GM23338 (cell line): ENCODE data around the gene ADPRHL1. TPM values are rescaled to one million over a fixed set of nuclear protein-coding genes. Genes with fewer than 3 reads are reported as not detected.

Source experiments
- ATAC-seq: fragments of 200-7000 bp; cut with Tn5 transposase; 3 replicates; pipeline ENCODE4 v1.9.1; 2020
- DNase-seq: peaks from one replicate; pipeline ENCODE4 v3.0.0-alpha.2; 2015; ENCODE audit warnings: low spot score
- H2AFZ ChIP-seq: fragments of 200-600 bp; sonication (generic); 2 replicates; pipeline ENCODE4 v1.8.0; 2016; ENCODE audit warnings: antibody characterized with exemption, mild to moderate bottlenecking, moderate library complexity
- H3F3A ChIP-seq: fragments of 200-600 bp; sonication (generic); replicated peaks from 2 replicates; pipeline ENCODE4 v1.8.0; 2017; ENCODE audit warnings: antibody characterized with exemption, mixed run types, low read depth
- H3K27ac ChIP-seq: fragments of 200-600 bp; sonication (generic); 2 replicates; pipeline ENCODE4 v1.6.1; 2016; ENCODE audit warnings: low read depth
- H3K27me3 ChIP-seq: fragments of 200-600 bp; sonication (generic); 2 replicates; pipeline ENCODE4 v1.8.0; 2016; ENCODE audit warnings: mild to moderate bottlenecking, mixed run types, moderate library complexity; ENCODE audit not compliant: insufficient read depth
- H3K36me3 ChIP-seq: fragments of 200-600 bp; sonication (generic); 2 replicates; pipeline ENCODE4 v1.8.0; 2016; ENCODE audit warnings: mild to moderate bottlenecking; ENCODE audit not compliant: insufficient read depth
- H3K4me1 ChIP-seq: fragments of 200-600 bp; sonication (generic); 2 replicates; pipeline ENCODE4 v1.8.0; 2016; ENCODE audit warnings: mild to moderate bottlenecking, moderate library complexity; ENCODE audit not compliant: insufficient read depth
- H3K4me2 ChIP-seq: fragments of 200-600 bp; sonication (generic); 2 replicates; pipeline ENCODE4 v1.7.1; 2017; ENCODE audit warnings: mixed run types
- H3K4me3 ChIP-seq: fragments of 200-600 bp; sonication (generic); 2 replicates; pipeline ENCODE4 v1.6.1; 2016; ENCODE audit warnings: mixed run types
- H3K79me2 ChIP-seq: fragments of 200-600 bp; sonication (generic); replicated peaks from 2 replicates; pipeline ENCODE4 v1.8.0; 2017; ENCODE audit warnings: mild to moderate bottlenecking; ENCODE audit not compliant: insufficient read depth
- H3K9me2 ChIP-seq: fragments of 200-600 bp; sonication (generic); 2 replicates; pipeline ENCODE4 v1.8.0; 2017; ENCODE audit not compliant: insufficient read depth
- H4K20me1 ChIP-seq: fragments of 200-600 bp; sonication (generic); replicated peaks from 2 replicates; pipeline ENCODE4 v1.8.0; 2017; ENCODE audit warnings: mild to moderate bottlenecking; ENCODE audit not compliant: insufficient read depth
- H3K27ac Mint-ChIP-seq: 2 replicates; pipeline ENCODE4 v1.8.0; 2020; ENCODE audit warnings: inconsistent platforms, mild to moderate bottlenecking, moderate library complexity, mixed read lengths
- H3K27me3 Mint-ChIP-seq: 3 replicates; pipeline ENCODE4 v1.8.0; 2022; ENCODE audit warnings: low read depth, mild to moderate bottlenecking, moderate library complexity, mixed read lengths, inconsistent platforms; ENCODE audit not compliant: insufficient read depth, poor library complexity
- H3K36me3 Mint-ChIP-seq: 3 replicates; pipeline ENCODE4 v1.8.0; 2021; ENCODE audit warnings: low read depth, mild to moderate bottlenecking, inconsistent platforms, moderate library complexity, mixed read lengths
- H3K4me1 Mint-ChIP-seq: 3 replicates; pipeline ENCODE4 v1.8.0; 2020; ENCODE audit warnings: mild to moderate bottlenecking, inconsistent platforms, mixed read lengths
- H3K4me3 Mint-ChIP-seq: 3 replicates; pipeline ENCODE4 v1.8.0; 2021; ENCODE audit warnings: moderate library complexity, mild to moderate bottlenecking, inconsistent platforms, mixed read lengths
- H3K9me3 Mint-ChIP-seq: 3 replicates; pipeline ENCODE4 v1.8.0; 2020; ENCODE audit warnings: moderate library complexity, mild to moderate bottlenecking, inconsistent platforms, mixed read lengths
- STAT1 ChIP-seq: IDR thresholded peaks from one replicate; pipeline ENCODE4 v1.6.1; 2016; ENCODE audit warnings: antibody characterized with exemption; ENCODE audit not compliant: unreplicated experiment
- ZNF114 ChIP-seq: fragments of 250-450 bp; sonication (Bioruptor Pico); IDR thresholded peaks from 2 replicates; pipeline ENCODE4 v1.5.0; 2020; ENCODE audit warnings: mild to moderate bottlenecking, moderate library complexity
- ZNF331 ChIP-seq: fragments of 250-450 bp; sonication (Bioruptor Pico); IDR thresholded peaks from 2 replicates; pipeline ENCODE4 v1.5.0; 2020; ENCODE audit warnings: low read depth, mild to moderate bottlenecking, moderate library complexity
- polyA plus RNA-seq: library from polyadenylated mRNA; unstranded; fragments of >200 nt; fragmentation: Nextera tagmentation; extraction: Ambion mirVana; gene quantifications from 2 replicates; pipeline ENCODE4 v1.2.1, GENCODE V29; 2016
- total RNA-seq: library from RNA; depleted of rRNA; stranded (reverse); fragments of >200 nt; shearing (Covaris generic); gene quantifications from 2 replicates; pipeline ENCODE4 v1.2.3, GENCODE V29; 2014
- TF ChIP-seq, protein P1 (sequence below): IDR thresholded peaks from 2 replicates; pipeline ENCODE4 v1.6.1; 2016; ENCODE audit warnings: antibody characterized with exemption
- TF ChIP-seq, protein P2 (sequence below), 2 experiments: fragments of 200-600 bp in 1 of 2; sonication (generic) in 1 of 2; conservative IDR thresholded peaks; 2 replicates each; pipeline versions ENCODE4 v1.5.1 to v1.6.1; 2016 to 2017; ENCODE audit warnings: antibody characterized with exemption in 2 of 2, low read depth in 2 of 2, mild to moderate bottlenecking in 2 of 2, moderate library complexity in 1 of 2

ADPRHL1 gene
- total and polyA plus RNA-seq, 2 experiments from 2014 or later, result 0.80 to 1.0 TPM

DNA sequence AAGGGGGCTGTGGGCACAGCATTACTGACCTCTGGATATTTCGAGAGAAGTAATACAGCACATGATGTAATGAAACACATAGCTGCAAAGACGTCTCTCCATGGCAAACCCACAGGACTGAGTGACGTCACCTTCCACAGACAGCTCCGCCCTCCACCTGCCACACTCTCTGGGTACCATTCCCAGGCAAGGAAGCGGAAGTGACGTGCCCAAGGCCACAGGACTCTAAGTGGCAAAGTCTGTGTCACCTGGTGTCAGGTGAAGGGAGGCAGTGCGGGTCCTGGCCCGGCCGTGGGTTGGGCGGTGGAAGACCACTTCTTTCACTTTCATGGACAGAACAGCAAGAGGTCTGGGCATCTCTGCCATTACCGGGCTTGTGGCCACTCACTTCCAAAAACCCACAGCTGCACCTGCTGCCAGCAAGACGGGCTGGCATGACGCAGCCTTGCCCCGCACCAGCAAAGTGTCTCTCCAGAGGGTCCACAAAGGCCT is 6.8 kb upstream of the ADPRHL1 start:
- H3K79me2 ChIP-seq, result peaks cover 4% of the 10 kb centered on the region
- peaks cover 7% of the 10 kb centered on the region; the same call in 1 of the 2 replicates for H3K4me1 ChIP-seq
- no peak for ATAC-seq
- Mint-ChIP-seq H3K27ac (no peak overlapping the region), H3K4me1 (peaks cover 6% of the 10 kb centered on the region; the same call in 2 of the 3 replicates), H3K36me3 (peaks cover 62% of the 10 kb centered on the region), H3K4me3 (no peak overlapping the region), H3K9me3 (no peaks in the 10 kb centered on the region), H3K27me3 (peaks cover 10% of the 10 kb centered on the region)
- H3F3A ChIP-seq, result 0 out of 2 replicates have a peak, but pooled peaks cover 8% of the 10 kb centered on the region
- H3K4me2 ChIP-seq, result no peak overlapping the region
- no peak for DNase-seq
- H3K27ac ChIP-seq, result no peak overlapping the region
- H3K4me3 ChIP-seq, result no peak overlapping the region
- H3K36me3 ChIP-seq, result peaks cover 32% of the 10 kb centered on the region; the same call in 1 of the 2 replicates
- H3K27me3 ChIP-seq, result no peaks in the 10 kb centered on the region
- TF ChIP-seq ZNF114 (CRISPR knock-in tag) (no peak), ZNF331 (CRISPR knock-in tag) (no peak)
- TF ChIP-seq, protein P1, sequence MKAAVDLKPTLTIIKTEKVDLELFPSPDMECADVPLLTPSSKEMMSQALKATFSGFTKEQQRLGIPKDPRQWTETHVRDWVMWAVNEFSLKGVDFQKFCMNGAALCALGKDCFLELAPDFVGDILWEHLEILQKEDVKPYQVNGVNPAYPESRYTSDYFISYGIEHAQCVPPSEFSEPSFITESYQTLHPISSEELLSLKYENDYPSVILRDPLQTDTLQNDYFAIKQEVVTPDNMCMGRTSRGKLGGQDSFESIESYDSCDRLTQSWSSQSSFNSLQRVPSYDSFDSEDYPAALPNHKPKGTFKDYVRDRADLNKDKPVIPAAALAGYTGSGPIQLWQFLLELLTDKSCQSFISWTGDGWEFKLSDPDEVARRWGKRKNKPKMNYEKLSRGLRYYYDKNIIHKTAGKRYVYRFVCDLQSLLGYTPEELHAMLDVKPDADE, result no peak
- H2AFZ ChIP-seq, result no peak overlapping the region
- peaks cover 9% of the 10 kb centered on the region for H4K20me1 ChIP-seq
- no peaks in the 10 kb centered on the region for H3K9me2 ChIP-seq

DNA sequence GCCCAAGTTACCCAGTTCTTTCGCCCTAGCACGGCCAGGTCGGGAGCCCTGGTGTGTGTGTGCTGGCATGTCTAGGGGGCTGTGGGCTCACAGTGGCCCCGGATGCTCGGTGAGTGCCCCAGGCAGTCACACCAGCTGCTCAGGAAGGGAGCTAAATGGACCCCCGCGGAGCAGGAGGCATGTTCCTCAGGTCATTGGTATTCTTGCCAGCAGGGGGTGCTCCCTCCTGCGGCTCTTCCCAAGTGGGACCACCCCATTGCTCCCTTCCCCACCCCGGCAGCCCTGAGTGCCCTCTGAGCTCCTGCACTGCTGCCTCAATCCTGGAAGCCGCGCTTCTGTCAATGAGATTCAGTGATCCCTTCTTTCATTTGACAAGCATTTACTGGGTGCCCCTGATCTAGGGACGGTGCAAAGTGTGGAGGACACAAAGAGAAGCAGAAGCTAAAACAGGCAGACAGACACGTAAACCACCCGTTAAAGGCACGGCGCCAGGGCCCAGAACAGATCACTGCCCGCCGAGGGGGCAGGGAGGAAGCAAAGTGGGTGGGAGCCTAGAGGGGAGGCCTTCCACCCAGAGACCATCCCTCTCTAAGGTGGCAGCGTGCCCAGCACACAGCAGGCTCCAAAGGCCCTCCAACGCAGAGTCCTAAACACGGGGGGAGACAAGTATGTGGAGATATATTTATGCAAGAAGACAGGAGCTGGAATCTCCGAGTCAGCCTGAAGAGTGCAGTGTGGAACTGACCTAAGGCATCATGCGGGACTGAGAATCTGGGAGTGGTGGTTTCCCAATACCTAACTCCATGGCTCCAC is 5.2 kb upstream of the ADPRHL1 start:
- no peaks in the 10 kb centered on the region for H3K9me3 Mint-ChIP-seq
- Histone ChIP-seq H3F3A (0 out of 2 replicates have a peak, but pooled peaks cover 6% of the 10 kb centered on the region), H3K27ac (peak overlapping the region; percentile 79), H3K79me2 (peaks cover under 1% of the 10 kb centered on the region; the same call in 1 of the 2 replicates), H3K36me3 (peaks cover 32% of the 10 kb centered on the region; the same call in 1 of the 2 replicates), H2AFZ (no peak overlapping the region), H3K9me2 (no peaks in the 10 kb centered on the region), H3K4me2 (no peak overlapping the region), H4K20me1 (peaks cover 5% of the 10 kb centered on the region; the same call in 1 of the 2 replicates), H3K4me1 (peaks cover 7% of the 10 kb centered on the region; the same call in 1 of the 2 replicates), H3K27me3 (no peaks in the 10 kb centered on the region), H3K4me3 (no peak overlapping the region)
- no peak overlapping the region for H3K4me3 Mint-ChIP-seq
- TF ChIP-seq STAT1, result no peak
- TF ChIP-seq, protein P2, sequence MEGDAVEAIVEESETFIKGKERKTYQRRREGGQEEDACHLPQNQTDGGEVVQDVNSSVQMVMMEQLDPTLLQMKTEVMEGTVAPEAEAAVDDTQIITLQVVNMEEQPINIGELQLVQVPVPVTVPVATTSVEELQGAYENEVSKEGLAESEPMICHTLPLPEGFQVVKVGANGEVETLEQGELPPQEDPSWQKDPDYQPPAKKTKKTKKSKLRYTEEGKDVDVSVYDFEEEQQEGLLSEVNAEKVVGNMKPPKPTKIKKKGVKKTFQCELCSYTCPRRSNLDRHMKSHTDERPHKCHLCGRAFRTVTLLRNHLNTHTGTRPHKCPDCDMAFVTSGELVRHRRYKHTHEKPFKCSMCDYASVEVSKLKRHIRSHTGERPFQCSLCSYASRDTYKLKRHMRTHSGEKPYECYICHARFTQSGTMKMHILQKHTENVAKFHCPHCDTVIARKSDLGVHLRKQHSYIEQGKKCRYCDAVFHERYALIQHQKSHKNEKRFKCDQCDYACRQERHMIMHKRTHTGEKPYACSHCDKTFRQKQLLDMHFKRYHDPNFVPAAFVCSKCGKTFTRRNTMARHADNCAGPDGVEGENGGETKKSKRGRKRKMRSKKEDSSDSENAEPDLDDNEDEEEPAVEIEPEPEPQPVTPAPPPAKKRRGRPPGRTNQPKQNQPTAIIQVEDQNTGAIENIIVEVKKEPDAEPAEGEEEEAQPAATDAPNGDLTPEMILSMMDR (conservative IDR thresholded peaks at IDR 0.05; ENCODE audit: low read depth in 2 of 2), result peak; percentile 31 to 49; a peak in 2 of 4 replicates
- H3K27ac Mint-ChIP-seq, result peak overlapping the region; percentile 76; the same call in 1 of the 2 replicates
- ATAC-seq (peak; percentile 78), DNase-seq (peak; percentile 59)
- H3K36me3 Mint-ChIP-seq, result peaks cover 66% of the 10 kb centered on the region
- peaks cover 6% of the 10 kb centered on the region; the same call in 2 of the 3 replicates for H3K4me1 Mint-ChIP-seq
- H3K27me3 Mint-ChIP-seq, result peaks cover 15% of the 10 kb centered on the region
